Astrocyte (in vitro differentiated cells and primary cell): ENCODE results near the gene SPTAN1.

Source experiments
- CTCF ChIP-seq: IDR thresholded peaks from 2 replicates; pipeline ENCODE4 v1.5.1; 2011; ENCODE audit warnings: low read depth, mild to moderate bottlenecking, inconsistent platforms, low read length, moderate library complexity; ENCODE audit not compliant: insufficient read depth
- EZH2 ChIP-seq: IDR thresholded peaks from 2 replicates; pipeline ENCODE4 v1.6.1; 2012; ENCODE audit warnings: mild to moderate bottlenecking, low read length, inconsistent platforms; ENCODE audit not compliant: insufficient read depth

GRCh38 chr9:128634111-128634510, 81.7 kb downstream of the SPTAN1 start:
- no peak for TF ChIP-seq CTCF
- no peak for TF ChIP-seq EZH2
